GM23338 (cell line): ENCODE measurements around the gene SERPINB10.

ENCODE experiments used
- CREB1 ChIP-seq: fragments of 250-450 bp; sonication (Bioruptor Pico); IDR thresholded peaks from 2 replicates; pipeline ENCODE4 v1.5.0; 2020; ENCODE audit warnings: low read depth, mild to moderate bottlenecking, moderate library complexity
- EZH2 ChIP-seq: fragments of 200-600 bp; sonication (generic); IDR thresholded peaks from one replicate; pipeline ENCODE4 v1.8.0; 2017; ENCODE audit warnings: antibody characterized with exemption, mild to moderate bottlenecking, low read depth; ENCODE audit not compliant: unreplicated experiment
- EZH2phosphoT487 ChIP-seq: fragments of 200-600 bp; sonication (generic); IDR thresholded peaks from one replicate; pipeline ENCODE4 v1.8.1; 2018; ENCODE audit warnings: antibody characterized with exemption; ENCODE audit not compliant: unreplicated experiment
- NANOG ChIP-seq: IDR thresholded peaks from 2 replicates; pipeline ENCODE4 v1.6.1; 2016; ENCODE audit warnings: antibody characterized with exemption, borderline replicate concordance
- POLR2AphosphoS5 ChIP-seq: IDR thresholded peaks from 2 replicates; pipeline ENCODE4 v1.6.1; 2016; ENCODE audit warnings: antibody characterized with exemption, low read depth
- ZNF114 ChIP-seq: fragments of 250-450 bp; sonication (Bioruptor Pico); IDR thresholded peaks from 2 replicates; pipeline ENCODE4 v1.5.0; 2020; ENCODE audit warnings: mild to moderate bottlenecking, moderate library complexity
- TF ChIP-seq, protein P1 (sequence below), 2 experiments: fragments of 200-600 bp in 1 of 2; sonication (generic) in 1 of 2; conservative IDR thresholded peaks; 2 replicates each; pipeline versions ENCODE4 v1.5.1 to v1.6.1; 2016 to 2017; ENCODE audit warnings: antibody characterized with exemption in 2 of 2, low read depth in 2 of 2, mild to moderate bottlenecking in 2 of 2, moderate library complexity in 1 of 2
- TF ChIP-seq, protein P2 (sequence below): IDR thresholded peaks from one replicate; pipeline ENCODE4 v1.6.1; 2018; ENCODE audit warnings: antibody characterized with exemption; ENCODE audit not compliant: unreplicated experiment
- TF ChIP-seq, protein P3 (sequence below): IDR thresholded peaks from 2 replicates; pipeline ENCODE4 v1.6.1; 2016; ENCODE audit warnings: antibody characterized with exemption

DNA sequence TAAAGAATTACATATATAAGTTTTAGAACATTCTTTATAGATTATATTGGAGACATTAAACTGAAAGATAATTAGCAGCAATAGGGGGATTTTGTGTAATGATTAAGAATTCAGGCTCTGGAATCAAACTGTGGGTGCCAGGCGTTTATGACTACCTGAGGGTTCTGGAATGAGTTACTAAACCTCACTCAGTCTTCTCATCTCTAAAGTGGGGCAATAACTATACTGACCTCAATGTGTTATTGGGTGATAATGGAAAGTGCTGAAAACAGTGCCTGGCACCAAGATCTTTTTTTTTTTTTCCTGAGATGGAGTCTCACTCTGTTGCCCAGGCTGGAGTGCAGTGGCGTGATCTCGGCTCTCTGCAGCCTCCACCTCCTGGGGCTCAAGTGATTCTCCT, 69.3 kb downstream of the SERPINB10 start:
- TF ChIP-seq, protein P1, sequence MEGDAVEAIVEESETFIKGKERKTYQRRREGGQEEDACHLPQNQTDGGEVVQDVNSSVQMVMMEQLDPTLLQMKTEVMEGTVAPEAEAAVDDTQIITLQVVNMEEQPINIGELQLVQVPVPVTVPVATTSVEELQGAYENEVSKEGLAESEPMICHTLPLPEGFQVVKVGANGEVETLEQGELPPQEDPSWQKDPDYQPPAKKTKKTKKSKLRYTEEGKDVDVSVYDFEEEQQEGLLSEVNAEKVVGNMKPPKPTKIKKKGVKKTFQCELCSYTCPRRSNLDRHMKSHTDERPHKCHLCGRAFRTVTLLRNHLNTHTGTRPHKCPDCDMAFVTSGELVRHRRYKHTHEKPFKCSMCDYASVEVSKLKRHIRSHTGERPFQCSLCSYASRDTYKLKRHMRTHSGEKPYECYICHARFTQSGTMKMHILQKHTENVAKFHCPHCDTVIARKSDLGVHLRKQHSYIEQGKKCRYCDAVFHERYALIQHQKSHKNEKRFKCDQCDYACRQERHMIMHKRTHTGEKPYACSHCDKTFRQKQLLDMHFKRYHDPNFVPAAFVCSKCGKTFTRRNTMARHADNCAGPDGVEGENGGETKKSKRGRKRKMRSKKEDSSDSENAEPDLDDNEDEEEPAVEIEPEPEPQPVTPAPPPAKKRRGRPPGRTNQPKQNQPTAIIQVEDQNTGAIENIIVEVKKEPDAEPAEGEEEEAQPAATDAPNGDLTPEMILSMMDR (conservative IDR thresholded peaks at IDR 0.05; ENCODE audit: low read depth in 2 of 2) = no peak
- TF ChIP-seq EZH2 (no peak), EZH2phosphoT487 (no peak), POLR2AphosphoS5 (no peak), NANOG (no peak), ZNF114 (CRISPR knock-in tag) (no peak), CREB1 (CRISPR knock-in tag) (no peak)
- TF ChIP-seq, protein P2, sequence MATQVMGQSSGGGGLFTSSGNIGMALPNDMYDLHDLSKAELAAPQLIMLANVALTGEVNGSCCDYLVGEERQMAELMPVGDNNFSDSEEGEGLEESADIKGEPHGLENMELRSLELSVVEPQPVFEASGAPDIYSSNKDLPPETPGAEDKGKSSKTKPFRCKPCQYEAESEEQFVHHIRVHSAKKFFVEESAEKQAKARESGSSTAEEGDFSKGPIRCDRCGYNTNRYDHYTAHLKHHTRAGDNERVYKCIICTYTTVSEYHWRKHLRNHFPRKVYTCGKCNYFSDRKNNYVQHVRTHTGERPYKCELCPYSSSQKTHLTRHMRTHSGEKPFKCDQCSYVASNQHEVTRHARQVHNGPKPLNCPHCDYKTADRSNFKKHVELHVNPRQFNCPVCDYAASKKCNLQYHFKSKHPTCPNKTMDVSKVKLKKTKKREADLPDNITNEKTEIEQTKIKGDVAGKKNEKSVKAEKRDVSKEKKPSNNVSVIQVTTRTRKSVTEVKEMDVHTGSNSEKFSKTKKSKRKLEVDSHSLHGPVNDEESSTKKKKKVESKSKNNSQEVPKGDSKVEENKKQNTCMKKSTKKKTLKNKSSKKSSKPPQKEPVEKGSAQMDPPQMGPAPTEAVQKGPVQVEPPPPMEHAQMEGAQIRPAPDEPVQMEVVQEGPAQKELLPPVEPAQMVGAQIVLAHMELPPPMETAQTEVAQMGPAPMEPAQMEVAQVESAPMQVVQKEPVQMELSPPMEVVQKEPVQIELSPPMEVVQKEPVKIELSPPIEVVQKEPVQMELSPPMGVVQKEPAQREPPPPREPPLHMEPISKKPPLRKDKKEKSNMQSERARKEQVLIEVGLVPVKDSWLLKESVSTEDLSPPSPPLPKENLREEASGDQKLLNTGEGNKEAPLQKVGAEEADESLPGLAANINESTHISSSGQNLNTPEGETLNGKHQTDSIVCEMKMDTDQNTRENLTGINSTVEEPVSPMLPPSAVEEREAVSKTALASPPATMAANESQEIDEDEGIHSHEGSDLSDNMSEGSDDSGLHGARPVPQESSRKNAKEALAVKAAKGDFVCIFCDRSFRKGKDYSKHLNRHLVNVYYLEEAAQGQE = no peak
- TF ChIP-seq, protein P3, sequence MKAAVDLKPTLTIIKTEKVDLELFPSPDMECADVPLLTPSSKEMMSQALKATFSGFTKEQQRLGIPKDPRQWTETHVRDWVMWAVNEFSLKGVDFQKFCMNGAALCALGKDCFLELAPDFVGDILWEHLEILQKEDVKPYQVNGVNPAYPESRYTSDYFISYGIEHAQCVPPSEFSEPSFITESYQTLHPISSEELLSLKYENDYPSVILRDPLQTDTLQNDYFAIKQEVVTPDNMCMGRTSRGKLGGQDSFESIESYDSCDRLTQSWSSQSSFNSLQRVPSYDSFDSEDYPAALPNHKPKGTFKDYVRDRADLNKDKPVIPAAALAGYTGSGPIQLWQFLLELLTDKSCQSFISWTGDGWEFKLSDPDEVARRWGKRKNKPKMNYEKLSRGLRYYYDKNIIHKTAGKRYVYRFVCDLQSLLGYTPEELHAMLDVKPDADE = no peak
